Lower leg skin (tissue), 4 donors: ENCODE data around the gene ADGRV1. TPM values are rescaled to one million over a fixed set of nuclear protein-coding genes. Genes with fewer than 3 reads are reported as not detected.
A peak's percentile ranks its signal among the peaks of the same experiment; 100 is the strongest.

ENCODE experiments used
- DNase-seq, 2 donors: peaks; one replicate each; pipeline ENCODE4 v3.0.0-alpha.2; 2019; ENCODE audit warnings: low spot score in 2 of 2
- H3K4me3 ChIP-seq: fragments of 200-600 bp; sonication (generic); 2 replicates; pipeline ENCODE4 v1.5.1; 2017; ENCODE audit warnings: mild to moderate bottlenecking, low read depth; ENCODE audit not compliant: poor library complexity, severe bottlenecking
- POLR2A ChIP-seq, 2 donors: fragments of 450-650 bp; IDR thresholded peaks; one replicate each; pipeline ENCODE4 v1.6.1; 2016 to 2017; ENCODE audit warnings: antibody characterized with exemption in 2 of 2, mild to moderate bottlenecking in 1 of 2, moderate library complexity in 1 of 2
- WGBS, 2 donors: methylation state at CpG; one replicate each; pipeline ENCODE4 v1.1.5; 2018; 5-methylcytosine and 5-hydroxymethylcytosine counted together
- intact Hi-C: fragments of 100-400 bp; cut with DNase I; formaldehyde crosslinking; loops from one replicate; pipeline ENCODE4 v1.15.0; 2023; ENCODE audit warnings: low total_unique reads
- total RNA-seq, 4 donors: library from RNA; depleted of rRNA; stranded (reverse); fragments of >200 nt; gene quantifications; one replicate each; pipeline ENCODE4 v1.1.0, GENCODE V29; 2016
- TF ChIP-seq, protein P1 (sequence below), 3 donors: fragments of 450-650 bp; IDR thresholded peaks; one replicate each; pipeline ENCODE4 v1.5.1; 2016; ENCODE audit warnings: antibody characterized with exemption in 3 of 3, mild to moderate bottlenecking in 3 of 3, moderate library complexity in 2 of 3

Gene ADGRV1
- total RNA-seq, 4 donors from 2014 or later: 1.2 to 4.0 (median 2.7) TPM

DNA sequence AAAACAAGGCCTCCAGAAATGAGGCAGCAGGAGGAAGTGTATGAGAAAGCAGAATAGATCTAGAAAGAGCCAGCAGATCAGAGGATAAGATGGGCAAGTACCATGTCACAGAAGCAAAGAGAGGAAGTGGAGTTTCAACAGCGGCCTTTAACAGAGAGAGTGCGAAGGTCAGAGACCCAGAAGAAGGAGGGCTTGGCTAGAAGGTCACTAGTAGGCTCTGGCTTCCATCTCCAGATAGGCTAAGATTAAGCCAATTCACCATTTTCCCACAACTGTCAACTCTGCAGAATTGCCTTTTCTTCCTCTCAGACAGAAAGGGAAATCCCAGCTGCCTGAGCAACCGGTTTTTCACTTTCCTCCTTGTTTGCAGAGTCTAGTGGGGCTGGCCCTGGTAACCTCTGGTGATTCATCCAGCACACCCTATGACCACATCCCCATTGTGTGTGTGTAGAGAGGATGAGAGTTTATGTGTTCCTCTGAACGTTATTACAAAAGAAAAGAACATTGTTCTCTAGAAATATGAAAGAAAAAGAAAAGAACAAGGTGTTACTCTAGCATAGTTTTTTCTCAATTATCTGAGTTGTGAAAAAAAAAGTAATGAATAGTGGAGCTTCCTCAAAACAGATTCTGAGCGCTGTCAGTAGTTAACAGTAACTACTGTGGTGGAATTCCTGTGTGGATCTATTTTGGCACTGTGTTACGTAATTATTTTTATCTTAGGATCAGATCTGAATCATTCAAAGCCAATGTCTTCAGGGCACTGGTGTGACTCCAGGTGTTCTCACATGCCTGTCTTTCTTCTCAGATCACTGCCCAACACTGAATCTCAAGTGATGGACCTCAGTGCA, 604.2 kb downstream of the ADGRV1 start:
- no peak overlapping the region for H3K4me3 ChIP-seq
- 21 to 25% methylated on average over 6 of the region's 6 CpGs for WGBS, 2 donors
- TF ChIP-seq POLR2A (IDR thresholded peaks at IDR 0.05): no peak
- TF ChIP-seq, protein P1, sequence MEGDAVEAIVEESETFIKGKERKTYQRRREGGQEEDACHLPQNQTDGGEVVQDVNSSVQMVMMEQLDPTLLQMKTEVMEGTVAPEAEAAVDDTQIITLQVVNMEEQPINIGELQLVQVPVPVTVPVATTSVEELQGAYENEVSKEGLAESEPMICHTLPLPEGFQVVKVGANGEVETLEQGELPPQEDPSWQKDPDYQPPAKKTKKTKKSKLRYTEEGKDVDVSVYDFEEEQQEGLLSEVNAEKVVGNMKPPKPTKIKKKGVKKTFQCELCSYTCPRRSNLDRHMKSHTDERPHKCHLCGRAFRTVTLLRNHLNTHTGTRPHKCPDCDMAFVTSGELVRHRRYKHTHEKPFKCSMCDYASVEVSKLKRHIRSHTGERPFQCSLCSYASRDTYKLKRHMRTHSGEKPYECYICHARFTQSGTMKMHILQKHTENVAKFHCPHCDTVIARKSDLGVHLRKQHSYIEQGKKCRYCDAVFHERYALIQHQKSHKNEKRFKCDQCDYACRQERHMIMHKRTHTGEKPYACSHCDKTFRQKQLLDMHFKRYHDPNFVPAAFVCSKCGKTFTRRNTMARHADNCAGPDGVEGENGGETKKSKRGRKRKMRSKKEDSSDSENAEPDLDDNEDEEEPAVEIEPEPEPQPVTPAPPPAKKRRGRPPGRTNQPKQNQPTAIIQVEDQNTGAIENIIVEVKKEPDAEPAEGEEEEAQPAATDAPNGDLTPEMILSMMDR (IDR thresholded peaks at IDR 0.05): no peak
- peak; percentile 88 to 92 for DNase-seq
- intact Hi-C loops: no loop called here

DNA sequence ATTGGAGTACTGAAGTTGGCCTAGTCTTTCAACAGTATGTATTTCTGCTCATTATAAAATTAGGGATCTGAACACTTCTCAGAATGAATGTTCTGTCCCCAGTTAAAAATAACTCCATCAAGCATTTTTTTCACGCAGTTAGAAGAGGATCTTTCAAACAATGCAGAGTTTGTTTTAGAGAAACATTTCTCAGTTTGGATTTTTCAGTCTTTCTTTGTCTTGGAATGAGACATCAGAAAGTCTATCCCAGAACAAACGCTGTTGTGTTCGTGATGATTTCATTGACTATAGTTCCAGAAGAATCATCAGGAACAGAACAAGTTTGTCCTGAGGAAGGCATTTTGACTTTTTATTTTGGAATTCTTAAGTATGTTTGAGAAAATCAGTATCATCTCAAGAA, 605.8 kb downstream of the ADGRV1 start:
- no peak for TF ChIP-seq POLR2A (IDR thresholded peaks at IDR 0.05)
- TF ChIP-seq, protein P1 (IDR thresholded peaks at IDR 0.05): no peak
- DNase-seq: no peak
- WGBS, 2 donors: 51 to 54% methylated on average over 3 of the region's 3 CpGs
- intact Hi-C loops: no loop called here
- H3K4me3 ChIP-seq: no peak overlapping the region

DNA sequence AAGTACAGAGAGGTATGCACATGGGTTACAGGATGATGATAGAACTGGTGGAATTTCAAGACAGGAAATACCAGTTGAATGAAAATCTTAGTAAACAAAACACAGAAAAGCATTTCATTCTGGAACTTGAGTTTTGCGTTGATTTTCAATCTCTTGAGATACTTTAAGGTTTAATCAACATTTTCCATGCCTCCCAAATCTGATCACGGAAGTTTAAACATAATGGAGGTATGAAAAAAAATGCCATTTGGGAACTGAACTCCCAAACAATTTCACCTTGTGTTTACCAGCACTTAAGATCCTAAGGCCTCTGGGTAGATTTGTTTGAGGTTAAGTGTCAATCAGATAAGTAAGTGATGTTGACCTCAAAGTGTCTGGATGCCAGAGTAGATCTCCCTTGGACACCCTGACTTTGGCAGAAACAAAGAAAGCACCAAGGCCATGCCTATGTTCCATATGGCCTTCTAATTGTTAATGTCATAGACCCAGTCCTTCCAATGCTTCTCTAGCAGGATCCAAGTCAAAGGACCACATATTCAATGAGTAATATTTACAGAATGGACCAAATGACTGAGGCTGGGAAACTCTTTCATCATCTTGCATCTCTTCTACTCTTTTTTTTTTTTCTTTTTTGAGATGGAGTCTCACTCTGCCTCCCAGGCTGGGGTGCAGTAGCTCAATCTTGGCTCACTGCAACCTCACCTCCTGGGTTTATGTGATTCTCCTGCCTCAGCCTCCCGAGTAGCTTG, 607.6 kb downstream of the ADGRV1 start:
- intact Hi-C loops: no loop called here
- TF ChIP-seq, protein P1 (IDR thresholded peaks at IDR 0.05): no peak
- TF ChIP-seq POLR2A (IDR thresholded peaks at IDR 0.05): no peak
- DNase-seq: no peak
- no peak overlapping the region for H3K4me3 ChIP-seq
- WGBS, 2 donors: 90 to 91% methylated on average over 3 of the region's 3 CpGs

DNA sequence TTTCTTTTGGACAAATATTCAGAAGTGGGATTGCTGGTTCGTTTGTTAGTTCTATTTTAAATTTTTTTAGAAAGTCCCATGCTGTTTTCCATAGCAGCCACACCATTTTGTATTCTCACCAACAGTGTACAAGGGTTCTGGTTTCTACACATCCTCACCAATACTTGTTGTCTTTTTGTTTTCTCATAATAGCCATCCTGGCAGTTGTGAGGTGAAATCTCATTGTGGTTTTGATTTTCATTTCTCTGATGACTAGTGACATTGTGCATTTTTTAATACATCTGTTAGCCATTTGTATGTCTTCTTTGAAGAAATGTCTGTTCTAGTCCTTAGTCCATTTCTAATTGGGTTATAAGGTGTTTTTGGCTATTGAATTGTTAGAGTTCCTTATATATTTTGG, 610.3 kb downstream of the ADGRV1 start:
- intact Hi-C loops: no loop called here
- TF ChIP-seq, protein P1 (IDR thresholded peaks at IDR 0.05): no peak
- no peak for TF ChIP-seq POLR2A (IDR thresholded peaks at IDR 0.05)
- no peak for DNase-seq
- 43 to 68% methylated on average over 1 of the region's 1 CpG for WGBS, 2 donors
- no peak overlapping the region for H3K4me3 ChIP-seq

DNA sequence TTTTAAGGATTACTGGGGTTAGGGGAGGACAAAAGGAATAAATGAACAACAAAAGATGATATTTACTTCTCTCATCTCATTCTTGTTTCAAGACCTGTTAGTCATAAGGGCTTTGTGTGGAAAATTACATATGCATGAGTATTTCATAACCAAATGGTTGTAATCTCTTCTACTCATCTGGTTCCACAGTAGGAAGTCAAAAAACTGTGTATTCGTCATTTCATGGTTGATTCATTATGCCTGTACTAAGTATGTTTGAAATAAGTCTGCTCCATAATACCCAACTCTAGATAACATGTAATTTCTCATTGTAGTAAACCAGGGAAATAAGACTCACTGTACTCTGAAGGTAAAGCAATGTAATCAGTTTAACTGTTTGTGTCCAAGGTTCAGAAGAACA, 611.7 kb downstream of the ADGRV1 start:
- intact Hi-C loops: no loop called here
- WGBS, 2 donors: 0 to 13% methylated on average over 1 of the region's 1 CpG
- TF ChIP-seq, protein P1 (IDR thresholded peaks at IDR 0.05): no peak
- no peak for TF ChIP-seq POLR2A (IDR thresholded peaks at IDR 0.05)
- no peak for DNase-seq
- H3K4me3 ChIP-seq: no peak overlapping the region
